DOHH2 (cell line): ENCODE results near the gene SPATA33.
A peak's percentile ranks its signal among the peaks of the same experiment; 100 is the strongest.

Source experiments
- CTCF ChIP-seq: fragments of 200-600 bp; sonication (generic); IDR thresholded peaks from one replicate; pipeline ENCODE4 v1.5.1; 2014; ENCODE audit warnings: antibody characterized with exemption, mild to moderate bottlenecking, low read depth, low read length; ENCODE audit not compliant: poor library complexity, severe bottlenecking
- EZH2phosphoT487 ChIP-seq: fragments of 200-600 bp; sonication (generic); IDR thresholded peaks from 2 replicates; pipeline ENCODE4 v1.6.1; 2017; ENCODE audit warnings: borderline replicate concordance, mild to moderate bottlenecking, antibody characterized with exemption, low read length, moderate library complexity, mixed read lengths

DNA sequence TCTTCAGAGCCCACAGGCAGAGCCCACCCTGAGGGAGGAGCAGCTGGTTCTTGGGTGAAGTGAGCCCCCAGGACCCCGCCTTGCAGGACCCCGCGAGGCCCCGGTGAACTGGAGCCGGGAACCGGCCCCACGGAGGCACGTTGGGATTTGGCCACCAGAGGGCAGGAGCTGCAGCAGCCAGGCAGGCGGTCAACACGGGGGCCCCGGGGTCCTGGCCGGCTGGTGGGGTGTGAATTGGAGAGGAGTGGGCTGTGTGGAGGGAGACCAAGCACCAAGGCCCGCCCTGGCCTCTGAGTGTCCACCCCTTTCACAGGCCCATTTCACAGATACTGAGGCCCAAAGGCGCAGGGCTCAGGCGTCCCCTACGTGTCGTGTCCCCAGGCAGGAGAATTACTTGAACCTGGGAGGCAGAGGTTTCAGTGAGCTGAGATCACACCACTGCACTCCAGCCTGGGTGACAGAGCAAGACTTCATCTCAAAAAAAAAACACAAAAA, 42.0 kb upstream of the SPATA33 start:
- TF ChIP-seq CTCF (peak; percentile 76), EZH2phosphoT487 (no peak)
